Measurements from ENCODE around the gene IGF1R. TPM values are rescaled to one million over a fixed set of nuclear protein-coding genes. Genes with fewer than 3 reads are reported as not detected.
A peak's percentile ranks its signal among the peaks of the same experiment; 100 is the strongest.

Gene IGF1R
- total and polyA plus RNA-seq, 2 of the 13 experiments (the other 11 are each of a cell fraction or from before 2014, with no cell fraction given), result 15.9 to 18.4 TPM

DNA sequence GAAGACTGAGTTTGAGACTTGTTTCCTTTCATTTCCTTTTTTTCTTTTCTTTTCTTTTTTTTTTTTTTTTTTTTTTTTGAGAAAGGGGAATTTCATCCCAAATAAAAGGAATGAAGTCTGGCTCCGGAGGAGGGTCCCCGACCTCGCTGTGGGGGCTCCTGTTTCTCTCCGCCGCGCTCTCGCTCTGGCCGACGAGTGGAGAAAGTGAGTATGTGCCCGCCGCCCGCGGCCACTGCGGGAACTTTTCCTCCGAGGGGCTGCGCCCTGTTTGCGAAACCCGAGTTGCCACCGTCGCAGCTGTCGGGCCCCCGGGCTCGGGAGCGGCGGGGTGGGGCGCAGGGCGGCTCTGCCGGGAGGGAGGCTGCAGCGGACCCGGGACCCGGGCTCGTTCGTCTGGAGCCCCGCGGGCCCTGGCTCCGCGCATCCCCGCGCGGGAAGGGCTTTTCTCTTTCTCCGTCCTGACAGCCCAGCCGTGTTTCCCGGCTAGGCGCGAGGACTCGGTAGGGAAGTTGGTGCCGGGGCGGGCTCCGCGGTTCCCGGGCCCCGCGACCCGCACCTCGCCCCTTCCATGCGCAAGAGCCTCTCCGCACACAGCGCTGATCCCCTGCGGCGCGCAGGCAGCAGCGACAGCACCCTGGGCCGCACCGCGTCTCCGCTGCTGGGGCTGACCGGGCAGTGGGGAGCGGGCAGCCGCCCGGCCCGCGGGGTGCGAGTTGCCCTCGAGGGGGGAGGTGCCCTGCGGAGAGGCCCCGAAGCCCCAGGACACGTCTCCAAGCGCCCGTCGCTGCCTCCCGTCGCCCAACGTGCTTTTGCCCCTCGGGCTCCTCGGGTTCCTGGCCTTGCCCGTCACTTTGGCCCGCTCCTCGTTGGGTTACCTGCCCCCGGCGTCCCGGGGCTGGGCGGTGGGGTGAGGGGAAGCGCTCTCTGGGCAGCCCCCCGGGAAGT is 1.4 kb downstream of the IGF1R start (continued):
- no peak for TF ChIP-seq RCOR2 (CRISPR knock-in tag; IDR thresholded peaks at IDR 0.05)
- 0 out of 2 replicates have a peak, but pooled peaks have one; percentile 20 for TF ChIP-seq PATZ1 (CRISPR knock-in tag; IDR thresholded peaks at IDR 0.05)
- TF ChIP-seq AHDC1 (CRISPR knock-in tag; IDR thresholded peaks at IDR 0.05; ENCODE audit: borderline replicate concordance), result no peak
- 0 out of 2 replicates have a peak, but pooled peaks have one; percentile 8 for TF ChIP-seq ZNF142 (CRISPR knock-in tag; IDR thresholded peaks at IDR 0.05)
